Esophagus squamous epithelium (tissue), 4 donors: ENCODE data around the gene MIA2.

Source experiments
- POLR2A ChIP-seq, 4 donors: fragments of 450-650 bp; IDR thresholded peaks; one replicate each; pipeline ENCODE4 v1.6.1; 2017; ENCODE audit warnings: antibody characterized with exemption in 4 of 4, mild to moderate bottlenecking in 4 of 4, moderate library complexity in 3 of 4
- TF ChIP-seq, protein P1 (sequence below), 6 experiments: fragments of 450-650 bp in 4 of 6; fragments of 200-600 bp in 2 of 6; sonication (generic) in 2 of 6; IDR thresholded peaks; one replicate each; pipeline ENCODE4 v1.5.1; 2016 to 2019; ENCODE audit warnings: antibody characterized with exemption in 6 of 6, mild to moderate bottlenecking in 4 of 6, moderate library complexity in 4 of 6

DNA sequence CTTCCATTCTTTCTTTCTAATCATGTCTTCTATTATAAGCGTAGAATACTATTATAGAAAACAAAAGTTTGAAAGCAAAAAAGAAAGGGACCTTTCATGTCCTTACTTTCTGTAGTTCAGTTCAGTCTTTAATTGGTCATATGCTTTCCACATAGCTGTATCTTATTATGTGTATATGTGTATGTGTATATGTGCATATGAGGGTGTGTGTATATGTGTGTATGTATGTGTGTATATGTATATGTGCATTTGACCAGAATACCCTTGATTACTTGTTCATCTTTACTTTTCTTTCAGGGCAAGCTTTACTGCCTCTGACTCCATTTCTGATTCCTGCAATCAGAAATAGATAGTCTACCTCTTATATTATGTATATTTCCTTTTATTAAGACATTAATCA lies 109.9 kb downstream of the MIA2 start:
- TF ChIP-seq, protein P1, sequence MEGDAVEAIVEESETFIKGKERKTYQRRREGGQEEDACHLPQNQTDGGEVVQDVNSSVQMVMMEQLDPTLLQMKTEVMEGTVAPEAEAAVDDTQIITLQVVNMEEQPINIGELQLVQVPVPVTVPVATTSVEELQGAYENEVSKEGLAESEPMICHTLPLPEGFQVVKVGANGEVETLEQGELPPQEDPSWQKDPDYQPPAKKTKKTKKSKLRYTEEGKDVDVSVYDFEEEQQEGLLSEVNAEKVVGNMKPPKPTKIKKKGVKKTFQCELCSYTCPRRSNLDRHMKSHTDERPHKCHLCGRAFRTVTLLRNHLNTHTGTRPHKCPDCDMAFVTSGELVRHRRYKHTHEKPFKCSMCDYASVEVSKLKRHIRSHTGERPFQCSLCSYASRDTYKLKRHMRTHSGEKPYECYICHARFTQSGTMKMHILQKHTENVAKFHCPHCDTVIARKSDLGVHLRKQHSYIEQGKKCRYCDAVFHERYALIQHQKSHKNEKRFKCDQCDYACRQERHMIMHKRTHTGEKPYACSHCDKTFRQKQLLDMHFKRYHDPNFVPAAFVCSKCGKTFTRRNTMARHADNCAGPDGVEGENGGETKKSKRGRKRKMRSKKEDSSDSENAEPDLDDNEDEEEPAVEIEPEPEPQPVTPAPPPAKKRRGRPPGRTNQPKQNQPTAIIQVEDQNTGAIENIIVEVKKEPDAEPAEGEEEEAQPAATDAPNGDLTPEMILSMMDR (IDR thresholded peaks at IDR 0.05) = no peak
- TF ChIP-seq POLR2A (IDR thresholded peaks at IDR 0.05) = no peak
